Measurements from ENCODE around the gene CEP20.

DNA sequence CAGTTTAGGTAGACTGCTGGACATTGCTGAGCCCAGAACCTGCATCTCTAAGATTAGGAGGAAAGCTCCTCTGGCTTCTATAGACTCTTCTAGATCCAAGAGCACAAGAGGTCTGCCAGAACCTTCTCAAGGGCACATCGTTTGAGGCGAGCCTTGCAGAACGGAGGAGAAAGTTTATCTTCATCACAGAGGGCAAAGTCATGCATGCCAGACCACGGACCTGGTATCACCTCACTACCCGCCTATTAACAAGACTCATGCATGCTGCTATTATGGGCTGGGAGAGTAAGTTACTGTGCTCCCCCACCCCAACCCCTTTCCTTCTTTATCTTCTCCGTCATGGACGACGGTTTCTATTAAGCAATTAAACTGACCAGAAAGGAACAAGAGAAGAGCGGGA lies 54.9 kb downstream of the CEP20 start:
- no peak for TF ChIP-seq FOXM1 (IDR thresholded peaks at IDR 0.05; ENCODE audit: low read depth, low read length)
- no peak for TF ChIP-seq MYC (IDR thresholded peaks at IDR 0.05; ENCODE audit: insufficient read depth, insufficient read length, insufficient replicate concordance, low read length, severe bottlenecking)
- TF ChIP-seq CEBPB (IDR thresholded peaks at IDR 0.05; ENCODE audit: borderline replicate concordance in 1 of 2, low read depth in 2 of 2, low read length in 2 of 2), result no peak
- no peak for TF ChIP-seq ZZZ3 (IDR thresholded peaks at IDR 0.05; ENCODE audit: control insufficient read depth, insufficient read length, low read depth)
- TF ChIP-seq CHD2 (IDR thresholded peaks at IDR 0.05; ENCODE audit: borderline replicate concordance, low read depth, low read length), result no peak
- TF ChIP-seq, protein P1, sequence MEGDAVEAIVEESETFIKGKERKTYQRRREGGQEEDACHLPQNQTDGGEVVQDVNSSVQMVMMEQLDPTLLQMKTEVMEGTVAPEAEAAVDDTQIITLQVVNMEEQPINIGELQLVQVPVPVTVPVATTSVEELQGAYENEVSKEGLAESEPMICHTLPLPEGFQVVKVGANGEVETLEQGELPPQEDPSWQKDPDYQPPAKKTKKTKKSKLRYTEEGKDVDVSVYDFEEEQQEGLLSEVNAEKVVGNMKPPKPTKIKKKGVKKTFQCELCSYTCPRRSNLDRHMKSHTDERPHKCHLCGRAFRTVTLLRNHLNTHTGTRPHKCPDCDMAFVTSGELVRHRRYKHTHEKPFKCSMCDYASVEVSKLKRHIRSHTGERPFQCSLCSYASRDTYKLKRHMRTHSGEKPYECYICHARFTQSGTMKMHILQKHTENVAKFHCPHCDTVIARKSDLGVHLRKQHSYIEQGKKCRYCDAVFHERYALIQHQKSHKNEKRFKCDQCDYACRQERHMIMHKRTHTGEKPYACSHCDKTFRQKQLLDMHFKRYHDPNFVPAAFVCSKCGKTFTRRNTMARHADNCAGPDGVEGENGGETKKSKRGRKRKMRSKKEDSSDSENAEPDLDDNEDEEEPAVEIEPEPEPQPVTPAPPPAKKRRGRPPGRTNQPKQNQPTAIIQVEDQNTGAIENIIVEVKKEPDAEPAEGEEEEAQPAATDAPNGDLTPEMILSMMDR (IDR thresholded peaks at IDR 0.05 in 2 of 3, conservative IDR thresholded peaks at IDR 0.05 in 1 of 3; ENCODE audit: control insufficient read depth in 2 of 3, extremely low read depth in 1 of 3, insufficient read depth in 1 of 3, low read depth in 3 of 3, low read length in 3 of 3), result no peak
- TF ChIP-seq NR2C2 (IDR thresholded peaks at IDR 0.05; ENCODE audit: borderline replicate concordance, control insufficient read depth, insufficient read length, low read depth), result no peak
- TF ChIP-seq, protein P2, sequence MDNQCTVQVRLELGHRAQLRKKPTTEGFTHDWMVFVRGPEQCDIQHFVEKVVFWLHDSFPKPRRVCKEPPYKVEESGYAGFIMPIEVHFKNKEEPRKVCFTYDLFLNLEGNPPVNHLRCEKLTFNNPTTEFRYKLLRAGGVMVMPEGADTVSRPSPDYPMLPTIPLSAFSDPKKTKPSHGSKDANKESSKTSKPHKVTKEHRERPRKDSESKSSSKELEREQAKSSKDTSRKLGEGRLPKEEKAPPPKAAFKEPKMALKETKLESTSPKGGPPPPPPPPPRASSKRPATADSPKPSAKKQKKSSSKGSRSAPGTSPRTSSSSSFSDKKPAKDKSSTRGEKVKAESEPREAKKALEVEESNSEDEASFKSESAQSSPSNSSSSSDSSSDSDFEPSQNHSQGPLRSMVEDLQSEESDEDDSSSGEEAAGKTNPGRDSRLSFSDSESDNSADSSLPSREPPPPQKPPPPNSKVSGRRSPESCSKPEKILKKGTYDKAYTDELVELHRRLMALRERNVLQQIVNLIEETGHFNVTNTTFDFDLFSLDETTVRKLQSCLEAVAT (IDR thresholded peaks at IDR 0.05), result no peak
